KOPT-K1 (cell line): ENCODE data around the gene SPATA46.
"Not testable (repeated sequence)": the region's sequence is repeated elsewhere in the genome, so short reads cannot be mapped to it uniquely, and the experiment has no call there.

Experiments
- H3K27ac ChIP-seq: fragments of 200-600 bp; sonication (generic); 2 replicates; pipeline ENCODE4 v1.5.1; 2016; ENCODE audit warnings: antibody characterized with exemption, mild to moderate bottlenecking, low read depth, low read length; ENCODE audit not compliant: poor library complexity, severe bottlenecking
- H3K36me3 ChIP-seq: fragments of 200-600 bp; sonication (generic); 2 replicates; pipeline ENCODE4 v1.5.1; 2017; ENCODE audit warnings: antibody characterized with exemption, mild to moderate bottlenecking, low read length, moderate library complexity; ENCODE audit not compliant: insufficient read depth
- H3K9me3 ChIP-seq: fragments of 200-600 bp; sonication (generic); 2 replicates; pipeline ENCODE4 v1.5.1; 2017; ENCODE audit warnings: antibody characterized with exemption, low read length, mild to moderate bottlenecking; ENCODE audit not compliant: insufficient read depth, poor library complexity, severe bottlenecking

SPATA46 gene

GRCh38 chr1:162358928-162359327 is 17.7 kb downstream of the SPATA46 start:
- Histone ChIP-seq H3K9me3 (no peaks in the 10 kb centered on the region), H3K27ac (no peak overlapping the region), H3K36me3 (no peaks in the 10 kb centered on the region)

DNA sequence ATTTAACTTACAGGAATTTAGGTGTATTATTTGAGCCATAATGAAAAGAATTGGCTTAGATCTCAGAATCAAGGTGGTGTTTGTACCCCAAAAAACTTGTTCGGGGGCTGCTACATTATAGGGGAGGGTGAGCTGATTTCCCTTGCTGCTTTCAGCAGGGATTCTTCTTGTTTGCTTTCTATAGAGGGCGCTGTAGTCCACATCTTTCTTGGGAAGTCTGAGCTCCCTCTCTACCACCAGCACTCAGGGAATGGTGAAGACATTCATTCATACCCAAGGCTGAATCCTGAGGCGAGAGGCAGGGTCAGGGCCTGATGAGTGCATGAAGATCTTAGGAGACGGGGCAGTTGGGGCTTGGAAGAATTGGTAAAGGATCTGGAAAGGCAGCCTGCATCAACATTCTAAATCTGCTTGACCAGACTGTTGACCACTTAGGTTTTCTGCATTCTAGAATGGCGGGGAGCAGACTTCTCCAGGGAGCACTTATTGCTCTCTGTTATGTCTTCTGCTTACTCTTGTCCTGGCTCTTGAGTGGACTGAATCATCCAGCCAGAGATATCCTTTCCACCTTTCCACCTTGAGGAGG is 18.9 kb downstream of the SPATA46 start:
- H3K27ac ChIP-seq = no peak overlapping the region
- no peaks in the 10 kb centered on the region for H3K9me3 ChIP-seq
- no peaks in the 10 kb centered on the region for H3K36me3 ChIP-seq

DNA sequence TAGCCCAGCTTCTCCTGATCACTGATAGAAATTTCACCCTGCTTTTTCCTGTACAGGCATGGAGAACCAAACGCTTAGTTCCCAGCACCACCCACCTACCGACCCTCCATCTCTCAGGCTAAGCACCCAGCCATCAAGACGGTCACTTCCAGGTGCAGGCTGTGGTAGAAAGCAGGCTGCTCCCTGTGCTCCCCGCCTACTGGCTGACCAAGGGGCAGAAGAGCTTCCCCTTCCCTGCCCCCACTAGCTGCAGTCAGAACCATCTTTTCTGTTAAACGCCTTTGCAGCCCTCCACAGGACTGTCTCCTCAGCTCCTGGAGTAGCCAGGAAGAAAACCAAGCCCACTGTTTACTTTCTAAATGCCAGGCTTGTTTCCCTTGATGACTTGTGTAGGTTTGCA is 23.0 kb downstream of the SPATA46 start:
- no peaks in the 10 kb centered on the region for H3K9me3 ChIP-seq
- H3K36me3 ChIP-seq = no peaks in the 10 kb centered on the region
- no peak overlapping the region for H3K27ac ChIP-seq

DNA sequence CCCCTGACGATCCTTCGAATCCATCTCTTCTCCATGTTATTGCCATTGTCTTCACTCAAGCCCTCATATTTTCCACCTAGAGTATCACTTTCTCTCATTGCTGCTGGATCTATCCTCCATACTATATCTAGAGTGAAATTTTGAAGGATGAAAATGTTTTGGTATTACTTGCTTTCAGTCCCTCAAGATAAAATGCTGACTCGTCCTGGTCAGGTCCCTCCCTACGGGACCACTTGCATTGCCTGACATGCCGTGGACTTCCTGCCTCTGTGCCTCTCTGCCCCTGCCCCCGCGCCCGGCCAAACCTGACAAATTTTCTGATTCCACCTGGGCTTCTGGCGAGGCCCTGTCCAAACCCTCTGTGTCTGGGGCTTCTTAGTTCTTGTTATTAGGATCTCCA is 23.6 kb downstream of the SPATA46 start:
- no peaks in the 10 kb centered on the region for H3K36me3 ChIP-seq
- H3K27ac ChIP-seq = no peak overlapping the region
- no peaks in the 10 kb centered on the region for H3K9me3 ChIP-seq

DNA sequence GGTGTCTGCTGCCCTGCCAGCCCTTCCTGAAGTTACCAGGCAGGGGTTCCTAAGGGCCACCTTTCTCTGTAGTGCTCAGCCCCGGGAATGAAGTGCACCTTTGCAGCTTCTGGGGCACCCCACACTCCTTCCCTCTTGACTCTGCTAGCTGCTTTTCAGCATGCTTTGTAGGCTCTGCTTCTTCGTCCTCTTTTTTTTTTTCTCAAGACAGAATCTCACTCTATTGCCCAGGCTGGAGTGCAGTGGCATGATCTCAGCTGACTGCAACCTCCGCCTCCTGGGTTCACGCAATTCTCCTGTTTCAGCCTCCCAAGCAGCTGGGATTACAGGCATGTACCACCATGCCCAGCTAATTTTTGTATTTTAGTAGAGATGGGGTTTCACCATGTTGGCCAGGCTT is 24.8 kb downstream of the SPATA46 start:
- H3K36me3 ChIP-seq, H3K9me3 ChIP-seq, H3K27ac ChIP-seq: not testable (repeated sequence)

DNA sequence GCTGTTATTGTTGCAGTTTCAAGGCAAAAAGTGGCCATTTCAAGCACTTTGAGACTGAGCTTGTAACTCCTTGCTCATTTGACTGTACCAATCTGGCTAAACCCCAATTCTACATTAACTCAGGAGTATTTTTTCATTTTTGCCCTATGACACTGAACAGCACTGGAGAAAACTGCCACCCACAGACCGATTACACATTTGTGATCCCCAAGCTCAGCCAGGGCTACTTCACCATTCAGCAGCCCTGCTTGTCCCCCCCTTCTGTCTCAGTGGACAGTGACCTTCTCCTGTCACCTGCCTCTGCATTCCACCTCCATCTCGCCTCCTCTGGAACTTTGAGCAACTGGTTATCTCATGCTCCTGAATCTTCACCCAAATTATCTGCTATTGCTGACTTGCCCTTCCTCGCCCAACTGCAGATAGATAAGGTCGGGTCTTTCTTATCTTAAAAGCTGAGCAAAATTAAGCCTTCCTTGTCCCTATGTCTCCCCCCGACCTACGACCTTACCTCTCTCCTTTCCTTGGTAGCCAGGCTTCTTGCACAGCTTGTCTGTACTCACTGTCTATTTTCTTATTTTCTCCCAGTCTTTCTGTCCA is 25.3 kb downstream of the SPATA46 start:
- Histone ChIP-seq H3K36me3 (no peaks in the 10 kb centered on the region), H3K27ac (no peak overlapping the region), H3K9me3 (no peaks in the 10 kb centered on the region)

DNA sequence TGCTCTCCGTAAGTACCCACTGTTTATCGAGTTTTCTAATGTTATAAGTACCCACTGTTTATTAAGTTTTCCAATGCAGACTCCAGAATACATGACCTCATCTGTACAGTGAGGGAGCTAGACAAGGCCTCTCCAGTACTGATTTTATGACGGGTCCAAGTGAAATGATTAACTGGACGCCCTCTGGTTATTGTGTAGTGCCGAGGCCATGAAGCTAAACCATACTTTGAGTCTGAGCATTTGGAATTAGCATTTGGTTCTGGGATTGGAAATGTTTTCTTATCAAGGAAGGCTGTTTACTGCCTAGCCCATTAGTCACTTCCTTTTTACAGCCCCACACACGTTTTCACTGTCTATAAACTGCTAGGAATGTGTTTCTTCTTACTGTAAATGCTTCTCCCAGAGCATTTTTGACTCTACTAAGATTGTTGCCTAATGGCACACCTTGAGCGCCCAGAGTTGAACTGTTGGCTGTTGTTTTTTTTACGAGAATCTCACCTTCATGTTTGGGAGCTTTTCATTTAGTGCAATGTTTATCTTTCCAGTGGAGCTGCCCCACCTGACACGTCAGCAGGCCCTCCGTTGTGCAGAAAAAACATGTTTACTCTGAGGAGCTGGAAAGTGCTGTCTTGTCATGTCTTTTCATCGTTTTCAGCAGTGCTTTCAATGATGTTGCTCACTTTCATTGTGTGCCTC is 26.9 kb downstream of the SPATA46 start:
- Histone ChIP-seq H3K27ac (no peak overlapping the region), H3K36me3 (no peaks in the 10 kb centered on the region), H3K9me3 (no peaks in the 10 kb centered on the region)

DNA sequence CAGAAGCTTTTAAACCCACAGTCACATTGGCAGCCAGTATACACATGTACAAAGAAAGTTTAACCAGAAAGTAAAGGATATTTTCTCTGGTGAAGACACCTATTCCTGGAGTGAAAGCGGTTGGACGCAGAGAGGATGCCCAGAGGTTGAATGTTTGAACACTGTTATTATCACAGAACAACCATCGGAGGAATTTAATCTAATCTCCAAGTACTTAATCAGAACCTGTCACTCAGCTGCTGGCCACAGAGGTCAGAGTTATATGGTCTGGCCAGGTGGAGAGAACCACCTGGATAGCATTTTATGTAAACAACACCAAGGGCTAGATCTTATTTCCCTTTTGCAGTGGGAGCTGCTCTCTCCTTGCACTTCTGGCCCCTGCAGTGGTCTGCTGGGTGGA is 29.4 kb downstream of the SPATA46 start:
- H3K36me3 ChIP-seq = no peaks in the 10 kb centered on the region
- H3K9me3 ChIP-seq = no peaks in the 10 kb centered on the region
- no peak overlapping the region for H3K27ac ChIP-seq

GRCh38 chr1:162343470-162343869 is 33.2 kb downstream of the SPATA46 start:
- Histone ChIP-seq H3K36me3 (no peaks in the 10 kb centered on the region), H3K9me3 (no peaks in the 10 kb centered on the region), H3K27ac (no peak overlapping the region)

DNA sequence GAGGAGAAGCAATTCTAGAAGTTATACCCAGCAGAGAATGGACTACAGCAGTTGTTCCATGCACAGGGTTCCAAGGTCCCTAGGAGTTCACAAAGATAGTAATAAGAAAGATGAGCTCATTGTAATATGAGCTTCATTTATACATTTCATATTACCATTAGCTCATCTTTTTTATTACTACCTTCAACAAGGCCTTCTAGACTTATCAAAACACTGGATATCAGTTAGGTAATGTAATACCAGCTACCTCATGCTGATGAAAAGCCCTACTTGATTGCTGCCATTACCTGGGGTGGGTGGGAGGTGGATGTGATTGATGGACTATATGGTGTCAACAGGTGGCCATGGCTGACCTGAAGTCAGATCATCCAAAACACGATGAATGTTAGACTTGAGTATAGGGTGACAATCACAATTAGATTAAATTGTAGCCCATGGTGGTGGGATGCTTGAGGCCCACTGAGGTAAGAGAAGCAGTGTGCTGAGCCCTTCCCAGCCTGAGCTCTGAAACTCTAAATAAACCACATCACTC is 34.1 kb downstream of the SPATA46 start:
- Histone ChIP-seq H3K27ac (no peak overlapping the region), H3K9me3 (no peaks in the 10 kb centered on the region), H3K36me3 (no peaks in the 10 kb centered on the region)

DNA sequence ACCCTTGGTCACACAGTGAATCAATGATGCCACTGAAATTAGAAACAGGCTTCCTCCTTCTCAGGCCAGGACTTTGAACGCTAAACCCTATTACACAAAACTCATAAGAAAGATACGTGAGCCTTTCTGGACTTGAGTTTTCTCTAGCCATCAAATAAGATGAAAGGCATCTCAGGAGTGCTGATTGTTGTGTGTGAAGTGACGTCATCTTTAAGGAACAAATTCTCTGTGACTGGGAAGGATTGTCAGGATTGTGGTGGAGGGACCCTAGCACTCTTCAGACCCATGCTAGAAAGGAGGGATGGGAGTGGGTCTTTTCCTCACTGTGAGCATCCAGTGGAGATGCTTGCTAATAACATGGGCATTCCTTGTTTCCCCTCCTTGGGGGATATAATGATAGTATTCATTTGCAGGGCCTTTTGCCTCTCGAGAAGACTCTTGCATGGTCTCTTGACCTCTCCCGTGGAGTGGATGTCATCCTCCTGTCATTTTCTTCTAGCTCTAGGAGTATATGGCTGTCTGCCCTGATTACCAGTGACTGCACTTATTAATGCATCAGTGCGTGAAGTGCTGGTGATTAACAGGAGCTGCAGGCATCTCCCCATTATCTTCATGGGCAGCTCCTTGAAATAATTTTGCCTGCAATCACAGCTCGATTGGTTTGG is 39.9 kb downstream of the SPATA46 start:
- Histone ChIP-seq H3K9me3 (no peaks in the 10 kb centered on the region), H3K36me3 (no peaks in the 10 kb centered on the region), H3K27ac (no peak overlapping the region)

DNA sequence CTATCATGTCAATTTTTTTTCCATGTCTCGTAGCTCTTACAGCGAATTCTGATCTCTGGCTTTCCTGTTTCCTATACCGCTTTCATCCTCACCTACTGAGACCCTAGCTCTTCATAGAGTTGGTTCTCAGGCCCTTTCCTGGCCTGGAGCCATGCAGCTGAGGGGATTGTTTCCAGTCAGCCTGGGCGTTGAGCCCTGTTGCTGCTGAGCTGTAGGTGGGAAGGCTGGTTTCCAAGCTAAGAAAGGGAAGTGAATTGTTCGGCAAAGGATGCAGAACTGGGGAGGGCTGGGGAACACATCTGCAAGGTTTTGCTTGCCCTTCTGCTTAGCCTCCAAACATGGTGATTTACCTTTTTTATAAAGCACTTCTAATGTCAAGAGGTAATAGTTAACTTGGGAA is 41.5 kb downstream of the SPATA46 start:
- H3K27ac ChIP-seq = no peak overlapping the region
- H3K9me3 ChIP-seq = no peaks in the 10 kb centered on the region

DNA sequence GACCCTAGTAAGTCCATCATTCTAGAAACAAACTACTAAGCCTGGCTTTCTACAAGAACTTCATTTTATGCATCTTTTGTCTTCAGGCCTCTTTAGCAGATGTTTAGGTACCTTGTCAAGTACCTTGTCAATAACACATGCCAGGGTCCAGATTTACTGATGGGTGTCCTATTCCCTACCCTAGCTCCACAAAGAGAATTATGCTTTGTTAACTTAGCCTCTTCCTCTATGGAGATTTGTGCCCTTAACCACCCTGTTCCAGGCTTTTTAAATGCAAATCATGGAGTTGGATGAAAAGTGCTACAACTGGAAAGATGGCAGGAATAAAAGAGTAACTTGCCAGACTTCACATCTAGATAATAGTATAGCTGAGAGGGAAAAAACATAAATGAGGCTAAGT is 42.7 kb downstream of the SPATA46 start:
- no peaks in the 10 kb centered on the region for H3K9me3 ChIP-seq
- H3K36me3 ChIP-seq = no peaks in the 10 kb centered on the region
- H3K27ac ChIP-seq = no peak overlapping the region

More for the DNA sequence above, 41.5 kb downstream of the SPATA46 start:
- H3K36me3 ChIP-seq = no peaks in the 10 kb centered on the region

DNA sequence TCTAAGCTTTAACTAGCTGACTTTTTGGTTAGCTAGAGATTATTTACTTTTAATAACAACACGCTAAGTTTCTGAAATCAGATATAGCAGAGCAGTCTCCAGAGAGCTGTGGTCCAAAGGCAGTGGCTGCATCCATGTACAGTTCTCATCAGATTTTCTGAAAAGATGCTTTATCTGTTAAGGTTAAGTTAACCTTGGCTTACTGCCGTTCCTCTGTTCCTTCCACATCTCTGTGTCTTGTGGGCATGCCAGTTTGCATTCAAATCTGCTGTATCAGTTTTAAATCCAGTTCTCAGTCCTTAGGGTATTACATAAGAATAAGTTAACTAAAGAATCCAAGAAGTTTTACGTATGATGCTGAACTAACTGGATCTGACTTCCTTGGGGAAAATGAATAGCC is 46.8 kb downstream of the SPATA46 start:
- no peak overlapping the region for H3K27ac ChIP-seq
- H3K36me3 ChIP-seq = no peaks in the 10 kb centered on the region
- no peaks in the 10 kb centered on the region for H3K9me3 ChIP-seq

DNA sequence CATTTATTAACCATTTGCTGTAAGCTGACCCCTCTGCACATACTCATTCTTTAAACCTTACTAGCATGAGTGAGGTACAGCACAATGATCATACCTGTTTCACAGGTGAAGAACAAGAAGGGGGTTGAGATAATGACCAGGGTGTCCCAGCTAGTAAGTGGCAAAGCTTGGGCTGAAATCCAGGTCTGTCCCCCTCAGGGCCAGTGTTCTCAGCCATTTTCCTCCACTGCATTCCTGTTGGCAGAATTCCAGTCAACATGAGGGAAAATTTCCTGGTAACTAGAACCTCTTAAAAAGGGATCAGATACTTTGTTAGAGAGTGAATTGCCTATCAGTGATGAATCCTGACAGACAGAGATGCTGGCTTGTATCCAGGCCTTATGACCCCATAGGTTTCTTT is 48.1 kb downstream of the SPATA46 start:
- H3K9me3 ChIP-seq = no peaks in the 10 kb centered on the region
- no peaks in the 10 kb centered on the region for H3K36me3 ChIP-seq
- H3K27ac ChIP-seq = no peak overlapping the region
